AG09309 (cell line): ENCODE data around the gene GPC5.

Source experiments
- DNase-seq: peaks from one replicate; pipeline ENCODE4 v3.0.0-alpha.2; 2010; ENCODE audit warnings: low read depth
- H3K4me3 ChIP-seq: 2 replicates; pipeline ENCODE4 v1.5.1; 2011; ENCODE audit warnings: mild to moderate bottlenecking, low read depth, low read length, moderate library complexity; ENCODE audit not compliant: control insufficient read depth
- TF ChIP-seq, protein P1 (sequence below): IDR thresholded peaks from 2 replicates; pipeline ENCODE4 v1.5.1; 2011; ENCODE audit warnings: mild to moderate bottlenecking, low read depth, low read length, inconsistent platforms; ENCODE audit not compliant: insufficient read depth, control insufficient read depth; ENCODE audit errors: missing control alignments

Gene GPC5

GRCh38 chr13:92573467-92574057 is 1175.1 kb downstream of the GPC5 start:
- TF ChIP-seq, protein P1, sequence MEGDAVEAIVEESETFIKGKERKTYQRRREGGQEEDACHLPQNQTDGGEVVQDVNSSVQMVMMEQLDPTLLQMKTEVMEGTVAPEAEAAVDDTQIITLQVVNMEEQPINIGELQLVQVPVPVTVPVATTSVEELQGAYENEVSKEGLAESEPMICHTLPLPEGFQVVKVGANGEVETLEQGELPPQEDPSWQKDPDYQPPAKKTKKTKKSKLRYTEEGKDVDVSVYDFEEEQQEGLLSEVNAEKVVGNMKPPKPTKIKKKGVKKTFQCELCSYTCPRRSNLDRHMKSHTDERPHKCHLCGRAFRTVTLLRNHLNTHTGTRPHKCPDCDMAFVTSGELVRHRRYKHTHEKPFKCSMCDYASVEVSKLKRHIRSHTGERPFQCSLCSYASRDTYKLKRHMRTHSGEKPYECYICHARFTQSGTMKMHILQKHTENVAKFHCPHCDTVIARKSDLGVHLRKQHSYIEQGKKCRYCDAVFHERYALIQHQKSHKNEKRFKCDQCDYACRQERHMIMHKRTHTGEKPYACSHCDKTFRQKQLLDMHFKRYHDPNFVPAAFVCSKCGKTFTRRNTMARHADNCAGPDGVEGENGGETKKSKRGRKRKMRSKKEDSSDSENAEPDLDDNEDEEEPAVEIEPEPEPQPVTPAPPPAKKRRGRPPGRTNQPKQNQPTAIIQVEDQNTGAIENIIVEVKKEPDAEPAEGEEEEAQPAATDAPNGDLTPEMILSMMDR = no peak
- no peak overlapping the region for H3K4me3 ChIP-seq
- DNase-seq = no peak

GRCh38 chr13:92574499-92574898 is 1176.1 kb downstream of the GPC5 start:
- DNase-seq = no peak
- TF ChIP-seq, protein P1 = no peak
- no peak overlapping the region for H3K4me3 ChIP-seq

DNA sequence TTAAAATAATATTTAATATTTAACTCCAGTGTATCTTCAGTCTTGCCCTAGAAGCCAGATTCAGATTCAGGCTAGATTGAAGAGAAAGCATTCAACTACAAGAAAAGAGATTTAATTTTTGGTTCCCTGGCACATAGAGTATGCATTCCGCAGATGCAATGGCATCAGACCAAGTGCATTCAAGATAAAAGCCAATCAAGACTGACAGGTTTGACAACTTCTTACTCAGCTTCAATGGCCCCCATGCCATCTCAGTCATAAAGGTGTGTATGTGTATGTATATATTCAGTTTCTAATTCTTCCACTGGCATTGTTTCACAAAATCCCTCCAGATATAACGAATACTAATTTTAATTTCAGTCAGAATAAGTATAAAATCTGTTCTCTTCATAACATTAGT is 1177.4 kb downstream of the GPC5 start:
- no peak overlapping the region for H3K4me3 ChIP-seq
- no peak for DNase-seq
- TF ChIP-seq, protein P1 = no peak

DNA sequence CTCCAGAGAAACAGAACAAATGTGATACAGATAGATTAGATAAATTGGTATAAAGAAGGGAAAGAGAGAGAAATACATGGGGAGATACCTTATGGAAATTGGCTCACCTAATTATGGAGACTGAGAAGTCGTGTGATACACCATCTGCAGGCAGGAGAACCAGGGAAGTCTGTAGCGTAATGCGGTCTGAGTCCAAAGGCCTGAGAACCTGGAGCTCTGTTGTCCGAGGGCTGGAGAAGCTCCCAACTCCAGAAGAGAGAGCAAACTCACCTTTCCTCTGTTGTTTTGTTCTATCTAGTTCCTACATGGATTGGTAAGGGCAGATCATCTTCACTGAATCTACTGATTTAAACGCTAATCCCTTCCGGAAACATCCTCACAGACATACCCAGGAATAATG is 1179.9 kb downstream of the GPC5 start:
- TF ChIP-seq, protein P1 = no peak
- H3K4me3 ChIP-seq = no peak overlapping the region
- no peak for DNase-seq

DNA sequence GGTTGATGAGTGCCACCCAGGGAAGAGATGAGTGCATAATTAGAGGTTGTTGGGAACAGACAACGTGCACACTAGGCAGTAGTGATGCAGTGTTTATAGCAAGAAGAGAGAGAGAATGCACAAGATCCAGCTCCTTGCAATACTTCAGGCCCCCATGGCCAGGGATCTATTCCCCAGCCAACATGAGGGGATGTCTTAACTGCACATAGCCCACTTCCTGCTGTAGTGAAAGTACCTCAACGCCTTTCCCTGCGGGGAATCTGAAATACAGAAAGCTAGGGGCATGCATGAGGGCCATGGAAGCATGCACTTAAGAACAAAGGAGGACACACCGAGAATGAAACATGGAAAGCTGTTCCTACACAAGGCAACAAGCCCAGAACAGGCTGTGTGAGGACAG is 1191.5 kb downstream of the GPC5 start:
- no peak overlapping the region for H3K4me3 ChIP-seq
- DNase-seq = no peak
- TF ChIP-seq, protein P1 = no peak

GRCh38 chr13:92590503-92590908 is 1192.1 kb downstream of the GPC5 start:
- DNase-seq = no peak

More at GRCh38 chr13:92590503-92590908, 1192.1 kb downstream of the GPC5 start:
- H3K4me3 ChIP-seq = no peak overlapping the region
- TF ChIP-seq, protein P1 = no peak
